NCI-H1105 (cell line): ENCODE data around the gene HPD.
"Not testable (repeated sequence)": the region's sequence is repeated elsewhere in the genome, so short reads cannot be mapped to it uniquely, and the experiment has no call there.

Experiments
- DNase-seq: peaks from one replicate; lab custom pipeline; 2025; lab: John Stamatoyannopoulos, UW

The HPD gene

DNA sequence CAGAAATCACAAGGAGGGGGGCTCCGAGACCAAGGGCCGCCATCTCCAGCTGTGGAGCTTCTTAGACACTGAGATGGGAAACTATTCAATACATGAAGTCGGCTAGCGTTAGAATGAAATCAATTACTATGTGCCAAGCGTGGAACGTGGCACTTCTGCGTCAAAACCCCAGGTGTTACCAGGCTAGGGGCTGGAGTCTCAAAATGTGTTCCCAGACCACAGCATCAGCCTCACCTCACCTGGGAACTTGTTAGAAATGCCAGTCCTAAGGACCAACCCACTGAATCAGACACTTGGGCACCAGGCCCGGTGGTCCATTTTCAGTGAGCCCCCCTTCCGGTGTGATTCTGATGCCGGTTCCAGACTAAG lies 59.9 kb downstream of the HPD start:
- no peak for DNase-seq

DNA sequence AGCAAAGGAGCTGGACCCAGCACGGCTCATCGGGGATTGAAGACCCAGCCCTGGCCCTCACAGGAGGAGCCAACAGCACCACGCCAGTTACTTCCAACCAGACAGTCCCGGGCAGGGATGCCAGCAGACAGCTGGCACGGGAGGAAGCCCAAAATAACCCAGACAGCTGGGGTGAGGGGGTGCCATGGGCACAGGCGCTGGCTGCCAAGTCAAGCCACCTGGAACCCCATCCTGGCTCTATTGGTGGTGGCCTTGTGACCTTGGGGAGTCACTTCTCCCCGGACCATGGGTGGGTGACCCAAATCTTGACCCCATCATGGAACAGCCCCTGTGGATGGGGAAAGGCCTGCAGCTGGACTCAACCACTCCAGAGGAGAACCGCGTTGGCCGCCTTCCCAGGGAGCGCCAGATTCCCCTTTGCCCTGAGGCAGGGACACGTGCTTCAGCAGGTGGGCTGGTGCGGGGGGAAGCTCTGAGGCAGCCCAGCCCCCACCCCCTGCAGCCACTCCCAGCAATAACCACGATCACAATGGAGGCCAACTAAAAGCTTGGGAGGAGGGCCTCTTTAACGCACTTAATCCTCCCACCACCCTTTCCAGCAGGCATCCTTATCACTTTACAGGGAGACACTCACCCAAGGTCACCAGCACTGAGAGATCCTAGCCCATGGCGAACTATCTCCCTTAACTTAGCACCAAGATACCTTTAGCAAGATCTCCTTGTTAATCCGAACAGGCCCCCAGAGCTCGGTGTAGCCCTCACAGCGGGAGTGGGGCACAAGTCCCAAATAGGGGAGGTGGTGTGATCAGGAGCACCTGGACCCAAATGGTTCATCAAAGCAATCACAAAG lies 60.5 kb downstream of the HPD start:
- DNase-seq, result peak; percentile 97

DNA sequence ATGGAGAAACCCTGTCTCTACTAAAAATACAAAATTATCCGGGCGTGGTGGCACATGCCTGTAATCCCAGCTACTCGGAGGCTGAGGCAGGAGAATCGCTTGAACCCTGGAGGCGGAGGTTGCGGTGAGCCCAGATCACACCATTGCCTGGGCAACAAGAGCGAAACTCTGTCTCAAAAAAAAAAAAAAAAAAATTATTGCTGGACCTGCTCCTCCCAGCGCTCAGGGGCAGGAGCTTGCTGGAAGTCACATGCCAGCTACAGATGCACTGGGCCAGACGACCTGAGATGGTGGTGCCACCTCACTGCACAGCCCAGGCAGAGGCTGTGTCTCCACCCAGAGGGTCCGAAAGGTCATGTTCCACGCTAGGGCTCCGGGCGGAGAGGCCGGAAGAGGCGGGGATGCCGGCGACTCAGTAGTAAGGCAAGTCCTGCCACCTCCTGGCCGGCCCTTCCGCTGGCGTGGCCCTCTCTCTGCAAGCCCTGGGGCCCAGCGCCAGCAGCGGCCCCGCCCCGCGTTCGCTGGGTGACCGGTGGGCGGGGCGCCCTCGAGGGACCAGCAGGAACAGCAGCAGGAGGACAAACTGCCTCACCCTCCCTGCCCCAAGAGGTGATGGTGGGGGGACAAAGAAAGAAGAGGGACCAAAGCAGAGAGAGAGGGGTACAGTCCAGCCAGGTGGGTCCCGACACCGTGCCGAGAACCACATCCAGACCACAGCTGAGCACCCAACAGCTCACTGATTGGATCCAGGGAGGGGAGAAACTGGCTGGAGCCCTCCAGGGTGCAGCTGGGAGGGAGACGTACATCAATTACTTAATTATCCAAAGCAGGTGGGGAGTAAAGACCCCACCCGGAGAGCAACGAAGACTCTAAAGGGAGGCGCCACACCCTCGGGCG lies 61.6 kb downstream of the HPD start:
- peak; percentile 76 for DNase-seq

DNA sequence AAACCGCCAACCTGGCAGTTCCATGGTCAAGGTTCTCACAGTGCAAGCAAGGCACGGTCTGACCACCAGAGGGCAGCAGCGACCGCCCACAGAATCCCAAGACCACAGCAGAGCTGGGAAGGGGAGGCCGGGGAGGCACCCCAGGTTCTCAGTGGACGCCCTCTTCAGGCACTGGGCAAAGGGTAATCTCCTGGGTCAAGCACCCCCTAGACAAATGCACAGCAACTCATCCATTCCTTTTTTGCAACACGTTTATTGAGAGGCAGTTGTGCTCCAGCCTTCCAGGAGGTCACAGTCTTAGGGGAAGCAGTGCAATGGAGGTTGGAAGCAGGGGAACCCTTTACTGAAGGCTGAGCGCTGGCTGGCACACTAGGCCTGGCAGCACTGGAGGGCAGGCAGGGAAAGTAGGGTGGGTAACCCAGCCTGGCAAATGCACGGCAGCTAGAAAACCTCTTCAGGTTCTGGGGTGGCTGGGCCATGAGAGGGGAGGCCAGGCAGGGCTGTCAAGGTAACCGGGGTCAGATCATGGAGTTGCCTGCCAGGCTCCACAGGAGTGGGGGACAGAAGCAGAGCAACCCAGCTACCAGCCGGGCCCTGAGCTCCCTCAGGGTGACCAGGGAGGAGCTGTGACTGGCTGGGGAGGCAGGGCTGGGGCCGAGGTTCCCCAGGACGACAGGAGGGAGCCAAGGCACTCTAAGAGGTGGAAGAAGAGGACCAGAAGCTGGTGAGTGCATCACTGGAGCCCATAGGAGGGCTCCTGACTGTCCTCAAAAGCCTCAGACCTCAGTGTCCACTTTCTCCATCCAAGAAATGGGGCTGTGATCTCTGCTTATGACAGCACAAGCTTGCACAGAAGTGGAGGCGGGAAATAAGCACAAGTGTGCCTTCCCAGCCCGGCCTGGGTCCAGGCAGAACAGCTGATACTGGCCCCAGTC lies 63.4 kb downstream of the HPD start:
- peak; percentile 72 for DNase-seq

DNA sequence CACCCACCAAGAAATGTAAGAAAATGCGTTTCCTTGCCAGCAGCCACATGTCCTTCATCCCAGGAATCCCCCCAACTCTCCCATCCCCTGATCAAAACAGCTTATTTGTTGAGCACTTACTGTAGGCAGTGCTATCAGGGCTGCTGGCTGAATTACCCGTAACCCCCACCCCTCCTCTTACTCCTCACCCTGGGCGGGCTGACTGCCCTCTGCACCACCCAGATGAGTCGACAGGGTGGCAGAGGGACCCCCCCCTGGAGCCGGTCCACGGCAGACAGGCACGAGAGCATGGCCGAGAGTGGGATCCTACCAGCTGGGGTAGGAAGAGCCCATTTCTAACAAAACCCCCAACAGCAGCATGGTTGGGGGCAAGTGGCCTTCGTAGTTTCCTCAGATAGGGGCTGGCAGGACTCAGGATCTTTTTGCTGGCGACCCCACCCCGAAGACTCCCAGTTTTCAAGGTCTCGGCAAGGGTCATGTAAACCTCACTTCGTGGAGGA lies 64.1 kb downstream of the HPD start:
- no peak for DNase-seq

DNA sequence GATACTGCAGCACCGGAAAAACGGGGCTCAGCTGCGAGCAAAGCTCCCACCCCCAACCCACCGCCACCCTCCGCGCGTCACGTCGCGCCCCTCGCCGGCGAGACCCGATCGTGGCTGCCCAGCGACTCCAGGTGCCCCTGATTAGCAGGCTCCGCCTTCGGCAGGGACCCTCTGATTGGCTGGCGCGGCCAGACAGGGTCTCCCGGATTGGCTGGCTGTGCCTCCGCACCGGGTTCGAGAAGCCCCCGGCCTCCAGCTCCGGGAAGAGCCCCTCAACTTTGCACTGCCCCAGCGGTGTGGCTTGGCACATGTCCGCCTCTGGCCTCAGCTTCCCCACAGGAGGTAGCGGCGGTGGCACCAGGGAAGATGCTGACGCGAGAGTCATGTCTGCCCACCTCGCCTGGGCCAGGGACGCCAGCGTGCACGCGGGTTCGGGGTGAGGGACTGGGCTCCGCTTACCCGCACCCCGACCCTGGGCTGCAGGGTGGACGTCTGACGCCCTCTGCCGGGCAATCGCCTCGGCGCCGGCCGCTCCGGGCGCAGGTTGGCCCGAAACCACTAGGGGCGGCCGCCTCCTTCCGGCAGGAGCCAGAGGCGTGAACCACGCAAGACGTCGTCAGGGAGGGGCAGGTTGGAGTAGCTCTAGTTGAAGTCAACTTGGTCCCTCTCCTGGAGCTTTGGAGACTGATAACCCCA lies 64.7 kb downstream of the HPD start:
- peak; percentile 80 for DNase-seq

DNA sequence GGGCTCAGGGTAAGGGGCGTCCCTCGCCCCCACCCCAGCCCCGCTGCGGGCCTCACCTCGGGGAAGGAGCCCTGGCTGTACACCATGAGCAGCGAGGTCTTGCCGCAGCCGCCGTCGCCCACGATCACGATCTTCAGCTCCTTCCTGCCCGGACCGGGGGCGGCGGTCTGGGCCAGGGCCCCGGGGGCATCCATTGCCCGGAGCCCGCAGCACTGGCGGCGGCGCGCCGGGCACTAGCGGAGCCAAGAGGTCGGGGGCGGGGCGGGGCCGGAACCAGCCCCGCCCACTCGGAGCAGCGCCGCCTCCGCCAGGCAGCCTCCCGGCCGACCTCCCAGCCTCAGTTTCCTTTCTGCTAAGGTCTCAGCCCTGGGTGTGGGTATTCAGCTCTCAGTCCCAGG lies 65.2 kb downstream of the HPD start, which contains the start of gene RHOF:
RHOF (minus strand) TSS at position 249 of the 398 bp plus-strand sequence; CDS start at position 194, 55 bp downstream.
- no peak for DNase-seq

DNA sequence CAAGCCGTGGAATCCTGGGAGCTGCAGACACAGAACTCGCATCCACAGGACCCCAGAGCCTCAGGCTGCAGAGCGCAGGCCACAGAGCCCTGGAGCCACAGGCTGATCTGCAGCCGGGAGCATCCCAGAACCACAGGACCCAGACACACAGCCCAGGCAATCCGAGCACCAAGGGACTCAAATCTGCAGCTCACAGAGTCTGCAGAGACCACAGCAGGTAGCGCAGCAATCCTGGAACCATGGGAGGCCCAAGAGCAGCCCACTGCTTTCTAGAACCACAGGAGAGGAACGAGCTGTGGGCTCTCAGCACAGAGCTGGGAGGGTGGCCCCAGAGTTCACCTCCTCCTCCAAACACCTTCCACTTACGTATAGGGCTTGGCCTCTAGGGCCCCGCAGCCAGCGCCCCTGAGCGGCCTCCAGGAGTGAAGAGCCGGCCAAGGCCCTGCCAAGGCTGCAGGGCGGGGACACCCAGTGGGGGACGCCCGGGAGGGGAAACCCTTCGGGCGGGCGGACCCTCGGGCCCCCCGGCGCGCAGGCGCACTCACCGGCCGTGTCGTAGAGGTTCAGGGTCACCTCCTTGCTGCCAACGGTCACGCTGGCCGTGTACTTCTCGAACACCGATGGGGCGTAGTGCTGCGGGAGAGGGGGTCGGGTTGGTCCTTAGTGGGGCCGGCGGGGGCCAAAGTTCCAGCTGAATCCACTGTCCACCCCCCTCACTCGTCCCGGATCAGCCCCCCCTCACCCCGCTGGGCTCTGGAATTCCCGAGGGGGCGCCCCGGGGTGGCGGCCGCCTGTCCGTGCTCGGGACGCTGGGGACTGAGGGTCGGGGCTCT lies 65.8 kb downstream of the HPD start:
- no peak for DNase-seq

DNA sequence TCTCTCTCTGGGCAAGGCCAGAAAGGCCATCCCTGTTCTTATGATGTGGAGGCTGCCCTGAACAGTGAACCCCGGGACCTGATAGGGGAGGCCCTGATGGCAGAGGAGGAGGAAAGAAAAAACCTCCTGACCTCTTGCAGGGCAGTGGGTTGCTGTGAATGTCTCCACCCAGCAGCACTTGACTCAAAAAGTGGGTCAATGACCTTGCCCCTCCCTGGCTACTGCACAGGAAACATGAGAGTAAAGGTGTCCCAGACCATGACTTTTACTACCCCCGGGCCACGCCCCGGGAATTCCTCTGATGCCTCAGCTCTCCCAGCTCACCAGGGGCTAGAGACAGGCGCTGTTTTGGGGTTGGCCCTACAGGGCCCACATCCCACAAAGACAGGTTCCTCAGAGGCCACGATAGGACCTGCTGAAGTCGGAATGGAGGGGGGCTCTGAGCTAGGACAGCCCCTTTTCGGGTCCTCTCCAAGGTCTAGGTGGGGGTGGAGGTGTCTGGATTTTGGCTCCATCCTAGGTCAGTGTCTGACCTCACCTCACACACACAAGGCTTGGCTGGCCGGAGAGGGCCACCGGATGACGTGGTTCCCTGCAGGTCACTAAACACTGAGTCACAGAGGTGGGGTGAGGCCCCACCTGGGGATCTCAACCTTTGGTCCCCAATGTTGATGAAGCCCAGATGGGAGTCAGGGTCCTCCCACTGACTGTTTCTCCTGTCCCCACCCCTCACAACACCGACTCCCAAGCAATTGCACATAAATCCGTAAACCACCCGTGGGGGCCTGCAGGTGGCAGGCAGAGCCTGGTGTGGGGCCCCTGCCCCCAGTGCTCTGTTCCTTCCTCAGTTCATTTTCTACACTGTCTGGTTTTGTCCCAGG lies 66.7 kb downstream of the HPD start:
- DNase-seq, result no peak

DNA sequence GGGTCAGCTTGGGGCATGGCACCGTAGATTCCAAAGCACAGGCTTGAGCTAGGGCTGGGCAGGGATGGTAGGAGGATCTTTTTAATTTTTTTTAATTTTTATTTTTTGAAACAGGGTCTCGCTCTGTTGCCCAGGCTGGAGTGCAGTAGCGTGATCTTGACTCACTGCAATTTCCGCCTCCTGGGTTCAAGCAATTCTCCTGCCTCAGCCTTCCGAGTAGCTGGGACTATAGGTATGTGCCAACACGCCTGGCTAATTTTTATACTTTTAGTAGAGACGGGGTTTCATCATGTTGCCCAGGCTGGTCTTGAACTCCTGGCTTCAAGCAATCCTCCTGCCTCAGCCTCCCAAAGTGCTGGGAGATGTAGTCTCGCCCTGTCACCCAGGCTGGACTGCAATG lies 67.9 kb downstream of the HPD start:
- not testable (repeated sequence) for DNase-seq

DNA sequence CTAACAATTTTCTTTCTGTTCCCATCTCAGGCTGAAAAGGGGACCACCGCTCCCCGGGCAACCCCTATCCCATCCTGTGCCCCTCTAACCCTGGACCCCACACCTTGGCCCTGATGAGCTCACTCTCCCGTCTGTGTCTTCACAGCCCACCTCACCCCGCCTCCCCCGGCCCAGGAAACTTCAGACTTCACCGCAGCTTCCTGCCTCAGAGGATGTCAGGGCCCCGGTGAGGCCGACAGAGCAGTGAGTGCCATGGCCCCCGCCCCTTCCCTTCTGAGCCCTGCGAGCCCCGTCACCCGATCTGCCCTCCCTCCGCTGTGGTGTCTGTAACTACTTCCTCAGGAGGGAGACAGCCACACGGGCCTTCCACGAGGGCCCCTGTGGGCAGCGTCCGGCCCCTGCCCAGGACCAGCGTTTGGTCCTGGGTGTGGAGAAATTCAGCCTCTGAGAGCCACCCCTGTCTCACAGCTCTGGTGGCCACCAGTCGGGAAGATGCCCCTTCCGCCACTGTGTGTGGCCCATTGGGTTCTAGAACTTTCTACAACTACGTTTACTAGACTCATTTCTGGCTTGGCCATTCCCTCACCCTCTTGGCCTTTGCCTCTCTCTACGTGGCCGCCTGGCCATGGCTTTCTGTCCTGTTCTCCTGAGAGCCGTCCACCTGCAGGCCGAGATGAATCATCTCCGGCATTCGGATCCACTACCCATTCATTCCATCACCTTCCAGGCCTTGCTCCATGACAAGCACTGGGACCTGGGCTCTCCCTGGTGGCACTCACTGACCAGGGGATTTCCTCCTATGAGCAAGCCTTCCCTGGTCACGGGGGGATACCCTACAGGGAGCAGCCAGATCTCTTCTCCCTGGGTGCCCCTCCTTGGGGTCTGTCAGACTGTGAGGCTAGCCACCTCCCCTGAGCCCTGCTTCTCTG lies 68.6 kb downstream of the HPD start:
- DNase-seq, result no peak
